ENCODE data around the gene ERGIC2. TPM values are rescaled to one million over a fixed set of nuclear protein-coding genes. Genes with fewer than 3 reads are reported as not detected.
"Not testable (repeated sequence)": the region's sequence is repeated elsewhere in the genome, so short reads cannot be mapped to it uniquely, and the experiment has no call there.

Gene ERGIC2
- total and polyA plus RNA-seq, 8 donors = 19.7 to 66.2 (median 39.6) TPM

DNA sequence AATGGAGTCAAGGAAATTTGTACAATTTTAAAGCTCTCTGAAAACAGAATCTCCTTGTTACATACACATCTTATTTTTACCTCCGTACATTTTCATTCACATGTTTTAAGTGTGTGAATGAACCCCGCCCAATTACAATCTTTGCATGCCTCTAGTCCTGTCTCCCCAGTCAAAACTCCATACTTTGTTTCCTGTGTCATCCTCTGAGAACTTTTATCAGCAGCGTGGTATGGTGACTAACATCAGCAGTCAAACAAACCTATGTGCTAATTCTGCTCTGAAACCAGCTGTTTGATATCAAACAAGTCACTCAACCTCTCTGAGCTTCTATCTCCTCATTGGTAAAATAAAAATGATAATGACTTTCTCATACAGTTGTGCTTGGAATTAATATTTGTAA is 15.8 kb upstream of the ERGIC2 start:
- Histone ChIP-seq H3K27ac (no peak overlapping the region), H3K36me3 (no peaks in the 10 kb centered on the region), H3K27me3 (no peaks in the 10 kb centered on the region), H3K4me1 (no peaks in the 10 kb centered on the region), H3K9me3 (no peaks in the 10 kb centered on the region), H3K4me3 (no peak overlapping the region)
- DNase-seq (no peak), FAIRE-seq (no peak), ATAC-seq (no peak)
- intact Hi-C loops (cut with DNase I) = no loop called here
- TF ChIP-seq, protein P1, sequence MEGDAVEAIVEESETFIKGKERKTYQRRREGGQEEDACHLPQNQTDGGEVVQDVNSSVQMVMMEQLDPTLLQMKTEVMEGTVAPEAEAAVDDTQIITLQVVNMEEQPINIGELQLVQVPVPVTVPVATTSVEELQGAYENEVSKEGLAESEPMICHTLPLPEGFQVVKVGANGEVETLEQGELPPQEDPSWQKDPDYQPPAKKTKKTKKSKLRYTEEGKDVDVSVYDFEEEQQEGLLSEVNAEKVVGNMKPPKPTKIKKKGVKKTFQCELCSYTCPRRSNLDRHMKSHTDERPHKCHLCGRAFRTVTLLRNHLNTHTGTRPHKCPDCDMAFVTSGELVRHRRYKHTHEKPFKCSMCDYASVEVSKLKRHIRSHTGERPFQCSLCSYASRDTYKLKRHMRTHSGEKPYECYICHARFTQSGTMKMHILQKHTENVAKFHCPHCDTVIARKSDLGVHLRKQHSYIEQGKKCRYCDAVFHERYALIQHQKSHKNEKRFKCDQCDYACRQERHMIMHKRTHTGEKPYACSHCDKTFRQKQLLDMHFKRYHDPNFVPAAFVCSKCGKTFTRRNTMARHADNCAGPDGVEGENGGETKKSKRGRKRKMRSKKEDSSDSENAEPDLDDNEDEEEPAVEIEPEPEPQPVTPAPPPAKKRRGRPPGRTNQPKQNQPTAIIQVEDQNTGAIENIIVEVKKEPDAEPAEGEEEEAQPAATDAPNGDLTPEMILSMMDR (IDR thresholded peaks at IDR 0.05) = no peak
- WGBS, 2 donors = 62 to 70% methylated on average over 3 of the region's 3 CpGs

- intact Hi-C loops (cut with DNase I) = no loop called here
- H3K4me3 ChIP-seq = no peak overlapping the region
- ATAC-seq (no peak), FAIRE-seq (no peak), DNase-seq (no peak)
- H3K4me1 ChIP-seq = no peaks in the 10 kb centered on the region
- H3K36me3 ChIP-seq = no peaks in the 10 kb centered on the region
- no peaks in the 10 kb centered on the region for H3K27me3 ChIP-seq
- no peaks in the 10 kb centered on the region for H3K9me3 ChIP-seq
- TF ChIP-seq, protein P1 (IDR thresholded peaks at IDR 0.05) = no peak
- 86 to 100% methylated on average over 1 of the region's 1 CpG for WGBS, 2 donors
- no peak overlapping the region for H3K27ac ChIP-seq
These were observed 14.4 kb upstream of the ERGIC2 start for GRCh38 chr12:29395356-29395755.

DNA sequence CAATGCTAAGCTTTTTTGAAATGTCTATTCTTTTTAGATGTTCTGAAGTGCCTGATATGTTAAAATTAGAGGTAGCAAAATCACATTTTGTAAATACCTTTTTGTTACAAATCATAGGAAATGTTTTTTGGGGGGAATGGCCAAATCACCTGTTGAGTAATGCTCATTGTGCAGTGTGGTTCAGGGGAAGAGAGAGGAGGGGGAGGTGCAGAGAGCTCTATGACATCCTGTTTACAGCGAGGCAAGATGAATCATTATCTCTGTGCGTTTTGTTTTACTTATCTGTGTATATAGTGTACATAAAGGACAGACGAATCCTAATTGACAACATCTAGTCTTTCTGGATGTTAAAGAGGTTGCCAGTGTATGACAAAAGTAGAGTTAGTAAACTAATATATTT is 9.4 kb upstream of the ERGIC2 start:
- H3K4me1 ChIP-seq; H3K27me3 ChIP-seq; intact Hi-C loops (cut with DNase I); H3K36me3 ChIP-seq; H3K27ac ChIP-seq; FAIRE-seq; DNase-seq; ATAC-seq; H3K4me3 ChIP-seq; H3K9me3 ChIP-seq: not testable (repeated sequence)
- 43 to 44% methylated on average over 3 of the region's 3 CpGs for WGBS, 2 donors

DNA sequence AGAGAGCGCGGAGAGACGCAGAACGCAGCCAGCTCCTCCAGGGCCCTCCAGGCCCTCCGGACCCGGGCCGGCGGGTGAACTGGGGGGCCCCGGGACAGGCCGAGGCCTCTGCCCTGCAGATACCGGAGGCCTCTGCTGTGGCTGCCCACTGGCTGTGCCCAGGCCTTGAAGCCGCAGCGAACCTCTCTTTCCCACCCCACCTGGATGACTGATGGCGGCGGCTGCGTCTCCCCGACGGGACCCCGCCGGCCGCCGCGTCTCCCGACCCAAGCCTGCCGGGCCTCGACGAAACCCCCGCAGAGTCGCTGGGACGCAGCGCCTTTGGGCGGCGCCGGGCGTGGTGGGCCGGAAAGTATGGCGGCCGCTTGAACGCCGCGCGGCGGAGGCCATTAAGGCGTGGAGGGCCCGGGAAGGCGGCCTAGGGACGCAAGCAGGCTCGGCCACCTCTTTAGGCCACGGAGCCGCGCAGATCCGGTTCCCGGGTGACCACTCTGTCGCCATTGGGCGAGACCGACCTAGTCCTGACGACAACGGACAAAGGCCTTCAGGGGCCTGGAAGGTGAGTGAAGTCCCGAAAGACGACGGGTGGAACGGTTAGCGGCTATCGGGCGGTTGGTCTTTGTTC is 8.4 kb upstream of the ERGIC2 start:
- no peak for DNase-seq
- WGBS, 2 donors = 92 to 93% methylated on average over 65 of the region's 65 CpGs
- no peak overlapping the region for H3K4me3 ChIP-seq
- ATAC-seq = no peak
- no peak overlapping the region for H3K27ac ChIP-seq
- TF ChIP-seq, protein P1 (IDR thresholded peaks at IDR 0.05) = no peak
- H3K4me1 ChIP-seq = no peaks in the 10 kb centered on the region
- FAIRE-seq = no peak
- no peaks in the 10 kb centered on the region for H3K36me3 ChIP-seq
- no peaks in the 10 kb centered on the region for H3K27me3 ChIP-seq
- no peaks in the 10 kb centered on the region for H3K9me3 ChIP-seq
- intact Hi-C loops (cut with DNase I) = no loop called here

DNA sequence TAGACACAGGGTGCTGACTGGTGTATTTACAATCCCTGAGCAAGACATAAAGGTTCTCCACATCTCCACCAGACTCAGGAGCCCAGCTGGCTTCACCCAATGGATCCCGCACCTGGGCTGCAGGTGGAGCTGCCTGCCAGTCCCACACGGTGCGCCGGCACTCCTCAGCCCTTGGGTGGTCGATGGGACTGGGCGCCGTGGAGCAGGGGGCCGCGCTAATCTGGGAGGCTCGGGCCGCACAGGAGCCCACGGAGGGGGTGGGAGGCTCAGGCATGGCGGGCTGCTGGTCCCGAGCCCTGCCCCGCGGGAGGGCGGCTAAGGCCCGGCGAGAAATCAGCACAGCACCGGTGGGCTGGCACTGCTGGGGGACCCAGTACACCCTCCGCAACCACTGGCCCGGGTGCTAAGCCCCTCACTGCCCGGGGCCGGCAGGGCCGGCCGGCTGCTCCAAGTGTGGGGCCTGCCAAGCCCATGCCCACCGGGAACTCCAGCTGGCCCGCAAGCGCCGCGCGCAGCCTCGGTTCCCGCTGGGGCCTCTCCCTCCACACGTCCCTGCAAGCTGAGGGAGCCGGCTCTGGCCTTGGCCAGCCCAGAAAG is 5.2 kb upstream of the ERGIC2 start:
- WGBS, 2 donors = 94 to 96% methylated on average over 27 to 36 of the region's 36 CpGs
- FAIRE-seq; H3K9me3 ChIP-seq; intact Hi-C loops (cut with DNase I); H3K4me3 ChIP-seq; H3K27me3 ChIP-seq; H3K36me3 ChIP-seq; H3K27ac ChIP-seq; H3K4me1 ChIP-seq; ATAC-seq: not testable (repeated sequence)
- peak in 1 of 6 donors; percentile 64 for DNase-seq

GRCh38 chr12:29385194-29385593 is 4.2 kb upstream of the ERGIC2 start:
- H3K36me3 ChIP-seq; intact Hi-C loops (cut with DNase I); H3K4me1 ChIP-seq; FAIRE-seq; H3K27me3 ChIP-seq; DNase-seq; H3K4me3 ChIP-seq; ATAC-seq; H3K9me3 ChIP-seq; H3K27ac ChIP-seq: not testable (repeated sequence)
- WGBS, 2 donors = 83 to 93% methylated on average over 16 to 17 of the region's 17 CpGs

All from pancreas (tissue), 10 donors.